Loucy (cell line): ENCODE results near the gene GSKIP.

Experiments
- CTCF ChIP-seq: fragments of 200-600 bp; sonication (generic); conservative IDR thresholded peaks from 2 replicates; pipeline ENCODE4 v1.5.1; 2014; ENCODE audit warnings: mild to moderate bottlenecking, antibody characterized with exemption, low read length
- EZH2phosphoT487 ChIP-seq: fragments of 200-600 bp; IDR thresholded peaks from 2 replicates; pipeline ENCODE4 v1.6.1; 2018; ENCODE audit warnings: antibody characterized with exemption, mild to moderate bottlenecking, moderate library complexity, borderline replicate concordance

- no peak for TF ChIP-seq CTCF
- TF ChIP-seq EZH2phosphoT487, result no peak
Measured at GRCh38 chr14:96338551-96338950, 24.8 kb upstream of the GSKIP start.
